Astrocyte (in vitro differentiated cells and primary cell): ENCODE results near the gene SLC9A9. TPM values are rescaled to one million over a fixed set of nuclear protein-coding genes. Genes with fewer than 3 reads are reported as not detected.

ENCODE experiments used
- DNase-seq: peaks from one replicate; pipeline ENCODE4 v3.0.0-alpha.2; 2010; ENCODE audit warnings: low read depth
- FAIRE-seq: peaks from 2 replicates; lab custom pipeline; 2011; peaks lifted over from hg19 to GRCh38; lab: Jason Lieb, UNC
- H2AFZ ChIP-seq: 2 replicates; pipeline ENCODE4 v1.6.0; 2012; ENCODE audit warnings: low read depth, low read length, inconsistent platforms
- H3K27ac ChIP-seq: 2 replicates; pipeline ENCODE4 v1.5.1; 2011; ENCODE audit warnings: low read depth, low read length, inconsistent platforms
- H3K27me3 ChIP-seq: 2 replicates; pipeline ENCODE4 v1.6.0; 2011; ENCODE audit warnings: low read length, inconsistent platforms; ENCODE audit not compliant: insufficient read depth
- H3K36me3 ChIP-seq: 2 replicates; pipeline ENCODE4 v1.5.1; 2011; ENCODE audit warnings: low read length, inconsistent platforms; ENCODE audit not compliant: insufficient read depth
- H3K4me1 ChIP-seq: 2 replicates; pipeline ENCODE4 v1.5.1; 2011; ENCODE audit warnings: low read length, inconsistent platforms; ENCODE audit not compliant: insufficient read depth
- H3K4me2 ChIP-seq: 2 replicates; pipeline ENCODE4 v1.6.0; 2012; ENCODE audit warnings: low read length, inconsistent platforms
- H3K4me3 ChIP-seq: 2 replicates; pipeline ENCODE4 v1.5.1; 2011; ENCODE audit warnings: low read depth, mild to moderate bottlenecking, low read length, inconsistent platforms; ENCODE audit not compliant: insufficient read depth
- H3K79me2 ChIP-seq: 2 replicates; pipeline ENCODE4 v1.6.0; 2012; ENCODE audit warnings: mild to moderate bottlenecking, low read length, inconsistent platforms; ENCODE audit not compliant: insufficient read depth
- H3K9ac ChIP-seq: 2 replicates; pipeline ENCODE4 v1.6.0; 2012; ENCODE audit warnings: mild to moderate bottlenecking, low read length, inconsistent platforms
- H3K9me3 ChIP-seq: 2 replicates; pipeline ENCODE4 v1.5.1; 2012; ENCODE audit warnings: low read depth, mild to moderate bottlenecking, low read length, inconsistent platforms; ENCODE audit not compliant: insufficient read depth
- H4K20me1 ChIP-seq: 2 replicates; pipeline ENCODE4 v1.6.0; 2012; ENCODE audit warnings: low read length, inconsistent platforms; ENCODE audit not compliant: insufficient read depth
- H3K27ac Mint-ChIP-seq: one replicate; pipeline ENCODE4 v1.8.0; 2021; ENCODE audit warnings: mild to moderate bottlenecking, mixed read lengths; ENCODE audit not compliant: unreplicated experiment
- H3K27me3 Mint-ChIP-seq: one replicate; pipeline ENCODE4 v1.8.0; 2021; ENCODE audit warnings: low read depth, mixed read lengths; ENCODE audit not compliant: unreplicated experiment
- H3K36me3 Mint-ChIP-seq: one replicate; pipeline ENCODE4 v1.8.0; 2021; ENCODE audit warnings: low read depth, mixed read lengths; ENCODE audit not compliant: unreplicated experiment
- H3K4me1 Mint-ChIP-seq: one replicate; pipeline ENCODE4 v1.8.0; 2021; ENCODE audit warnings: low read depth, mixed read lengths; ENCODE audit not compliant: unreplicated experiment
- H3K4me3 Mint-ChIP-seq: one replicate; pipeline ENCODE4 v1.8.0; 2021; ENCODE audit warnings: mild to moderate bottlenecking, moderate library complexity, mixed read lengths; ENCODE audit not compliant: unreplicated experiment
- H3K9me3 Mint-ChIP-seq: one replicate; pipeline ENCODE4 v1.8.0; 2021; ENCODE audit warnings: mild to moderate bottlenecking, mixed read lengths; ENCODE audit not compliant: unreplicated experiment
- CTCF ChIP-seq: IDR thresholded peaks from 2 replicates; pipeline ENCODE4 v1.5.1; 2011; ENCODE audit warnings: low read depth, mild to moderate bottlenecking, inconsistent platforms, low read length, moderate library complexity; ENCODE audit not compliant: insufficient read depth
- EZH2 ChIP-seq: IDR thresholded peaks from 2 replicates; pipeline ENCODE4 v1.6.1; 2012; ENCODE audit warnings: mild to moderate bottlenecking, low read length, inconsistent platforms; ENCODE audit not compliant: insufficient read depth
- total RNA-seq: library from RNA; stranded (reverse); gene quantifications from 2 replicates; pipeline ENCODE4 v1.2.1, GENCODE V29; 2021

Gene SLC9A9
- total RNA-seq, 1 donor from 2014 or later: 1.5 TPM

GRCh38 chr3:143783851-143784370 lies 64.4 kb downstream of the SLC9A9 start:
- Histone ChIP-seq H3K36me3 (no peaks in the 10 kb centered on the region), H3K4me3 (no peak overlapping the region), H2AFZ (no peak overlapping the region), H3K9me3 (no peaks in the 10 kb centered on the region), H4K20me1 (no peaks in the 10 kb centered on the region), H3K27ac (no peak overlapping the region), H3K4me1 (no peaks in the 10 kb centered on the region), H3K79me2 (no peaks in the 10 kb centered on the region), H3K9ac (no peak overlapping the region), H3K4me2 (no peak overlapping the region), H3K27me3 (no peaks in the 10 kb centered on the region)
- Mint-ChIP-seq H3K4me1 (peaks cover 9% of the 10 kb centered on the region), H3K27ac (peak overlapping the region; percentile 21), H3K4me3 (no peak overlapping the region), H3K9me3 (no peaks in the 10 kb centered on the region), H3K27me3 (no peaks in the 10 kb centered on the region), H3K36me3 (no peaks in the 10 kb centered on the region)
- no peak for FAIRE-seq
- no peak for DNase-seq
- no peak for TF ChIP-seq EZH2
- TF ChIP-seq CTCF: no peak

- Histone ChIP-seq H3K27ac (no peak overlapping the region), H3K9ac (no peak overlapping the region), H3K4me2 (peak overlapping the region; percentile 64), H3K36me3 (no peaks in the 10 kb centered on the region), H3K4me1 (no peaks in the 10 kb centered on the region), H3K27me3 (no peaks in the 10 kb centered on the region), H2AFZ (peak overlapping the region; percentile 14), H3K4me3 (peak overlapping the region; percentile 31), H3K79me2 (no peaks in the 10 kb centered on the region), H4K20me1 (no peaks in the 10 kb centered on the region), H3K9me3 (no peaks in the 10 kb centered on the region)
- no peaks in the 10 kb centered on the region for H3K27me3 Mint-ChIP-seq
- no peaks in the 10 kb centered on the region for H3K36me3 Mint-ChIP-seq
- DNase-seq: no peak
- H3K27ac Mint-ChIP-seq: no peak overlapping the region
- TF ChIP-seq EZH2 (no peak), CTCF (peak; percentile 48)
- no peak overlapping the region for H3K4me3 Mint-ChIP-seq
- no peaks in the 10 kb centered on the region for H3K4me1 Mint-ChIP-seq
- no peaks in the 10 kb centered on the region for H3K9me3 Mint-ChIP-seq
- peak; percentile 50 for FAIRE-seq
Observed at GRCh38 chr3:143775459-143775858, 72.8 kb downstream of the SLC9A9 start.

GRCh38 chr3:143771939-143772338 lies 76.3 kb downstream of the SLC9A9 start:
- Mint-ChIP-seq H3K4me3 (no peak overlapping the region), H3K27me3 (no peaks in the 10 kb centered on the region), H3K4me1 (no peaks in the 10 kb centered on the region), H3K27ac (no peak overlapping the region), H3K9me3 (no peaks in the 10 kb centered on the region), H3K36me3 (no peaks in the 10 kb centered on the region)
- H3K4me3 ChIP-seq: no peak overlapping the region
- DNase-seq: no peak
- no peak for TF ChIP-seq CTCF
- no peak for TF ChIP-seq EZH2
- FAIRE-seq: no peak
- no peaks in the 10 kb centered on the region for H3K36me3 ChIP-seq
- H3K4me2 ChIP-seq: no peak overlapping the region
- H3K9me3 ChIP-seq: no peaks in the 10 kb centered on the region
- no peaks in the 10 kb centered on the region for H3K79me2 ChIP-seq
- H4K20me1 ChIP-seq: no peaks in the 10 kb centered on the region
- no peaks in the 10 kb centered on the region for H3K27me3 ChIP-seq
- no peak overlapping the region for H3K27ac ChIP-seq
- no peak overlapping the region for H2AFZ ChIP-seq
- no peaks in the 10 kb centered on the region for H3K4me1 ChIP-seq
- H3K9ac ChIP-seq: no peak overlapping the region
